MM.1S (cell line): ENCODE results near the gene SULT1A3.
"Not testable (repeated sequence)": the region's sequence is repeated elsewhere in the genome, so short reads cannot be mapped to it uniquely, and the experiment has no call there.

Experiments used
- DNase-seq: peaks from one replicate; pipeline ENCODE4 v3.0.0-alpha.2; 2015
- H2AFZ ChIP-seq: fragments of 300-600 bp; sonication (generic); 2 replicates; pipeline ENCODE4 v1.6.0; 2016; ENCODE audit warnings: antibody characterized with exemption, low read length
- H3F3A ChIP-seq: fragments of 300-600 bp; sonication (generic); 2 replicates; pipeline ENCODE4 v1.6.1; 2016; ENCODE audit warnings: mild to moderate bottlenecking, antibody characterized with exemption, low read length, moderate library complexity, mixed read lengths; ENCODE audit not compliant: insufficient read depth
- H3K27ac ChIP-seq: fragments of 300-600 bp; sonication (generic); 2 replicates; pipeline ENCODE4 v1.5.1; 2016; ENCODE audit warnings: mild to moderate bottlenecking, low read length
- H3K27me3 ChIP-seq: fragments of 300-600 bp; sonication (generic); replicated peaks from 2 replicates; pipeline ENCODE4 v1.6.0; 2016; ENCODE audit warnings: low read length; ENCODE audit not compliant: insufficient read depth
- H3K36me3 ChIP-seq: fragments of 300-600 bp; sonication (generic); replicated peaks from 2 replicates; pipeline ENCODE4 v1.6.1; 2016; ENCODE audit warnings: mild to moderate bottlenecking, low read length, mixed read lengths; ENCODE audit not compliant: insufficient read depth
- H3K4me1 ChIP-seq: fragments of 300-600 bp; sonication (generic); 2 replicates; pipeline ENCODE4 v1.6.1; 2016; ENCODE audit warnings: low read length, mixed read lengths
- H3K4me2 ChIP-seq: fragments of 300-600 bp; sonication (generic); 2 replicates; pipeline ENCODE4 v1.6.0; 2016; ENCODE audit warnings: low read depth, low read length
- H3K4me3 ChIP-seq: fragments of 300-600 bp; sonication (generic); 2 replicates; pipeline ENCODE4 v1.5.1; 2016; ENCODE audit warnings: low read length, mixed read lengths
- H3K79me2 ChIP-seq: fragments of 300-600 bp; sonication (generic); 2 replicates; pipeline ENCODE4 v1.6.1; 2016; ENCODE audit warnings: mixed run types, low read length, mixed read lengths
- H3K9ac ChIP-seq: fragments of 300-600 bp; sonication (generic); 2 replicates; pipeline ENCODE4 v1.6.1; 2016; ENCODE audit warnings: low read length, mixed read lengths
- H3K9me2 ChIP-seq: fragments of 300-600 bp; sonication (generic); replicated peaks from 2 replicates; pipeline ENCODE4 v1.6.1; 2016; ENCODE audit warnings: mild to moderate bottlenecking, low read length, mixed read lengths; ENCODE audit not compliant: insufficient read depth
- H3K9me3 ChIP-seq: fragments of 300-600 bp; sonication (generic); replicated peaks from 2 replicates; pipeline ENCODE4 v1.6.1; 2016; ENCODE audit warnings: mild to moderate bottlenecking, low read length, mixed read lengths; ENCODE audit not compliant: insufficient read depth
- H4K20me1 ChIP-seq: fragments of 300-600 bp; sonication (generic); 2 replicates; pipeline ENCODE4 v1.6.1; 2016; ENCODE audit warnings: mild to moderate bottlenecking, low read length, moderate library complexity, mixed read lengths; ENCODE audit not compliant: insufficient read depth

Gene SULT1A3

DNA sequence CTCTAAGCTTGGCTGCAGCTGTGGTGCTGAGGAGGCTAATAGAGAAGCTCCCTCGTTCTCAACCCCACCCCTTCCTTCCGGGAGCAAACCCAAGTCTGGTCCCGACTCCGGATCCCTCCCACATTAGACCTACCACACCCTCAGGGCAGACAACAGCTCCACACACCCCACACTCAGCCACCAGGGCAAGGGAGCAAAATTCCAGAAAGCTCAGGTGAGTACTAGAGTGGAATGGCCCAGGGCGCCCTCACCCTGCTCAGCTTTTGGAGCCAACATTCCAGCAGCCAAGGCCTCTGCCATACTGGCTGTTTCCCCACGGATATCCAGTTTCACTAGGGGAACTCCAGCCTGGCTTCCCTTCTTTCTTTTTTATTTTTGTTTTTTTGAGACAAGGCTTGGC, 10.0 kb downstream of the SULT1A3 start:
- not testable (repeated sequence) for H3F3A ChIP-seq, H3K4me2 ChIP-seq, H4K20me1 ChIP-seq, H3K9me3 ChIP-seq, DNase-seq, H3K4me1 ChIP-seq, H2AFZ ChIP-seq, H3K4me3 ChIP-seq, H3K27me3 ChIP-seq, H3K9me2 ChIP-seq, H3K36me3 ChIP-seq, H3K9ac ChIP-seq, H3K27ac ChIP-seq, H3K79me2 ChIP-seq

GRCh38 chr16:30211414-30211813, 12.4 kb downstream of the SULT1A3 start:
- H3K36me3 ChIP-seq, DNase-seq, H3K9ac ChIP-seq, H3F3A ChIP-seq, H3K9me3 ChIP-seq, H3K4me3 ChIP-seq, H3K4me1 ChIP-seq, H3K9me2 ChIP-seq, H3K4me2 ChIP-seq, H2AFZ ChIP-seq, H3K27me3 ChIP-seq, H3K79me2 ChIP-seq, H4K20me1 ChIP-seq, H3K27ac ChIP-seq: not testable (repeated sequence)

- not testable (repeated sequence) for H3K36me3 ChIP-seq, H3K4me2 ChIP-seq, H3F3A ChIP-seq, H3K27ac ChIP-seq, H3K27me3 ChIP-seq, H3K79me2 ChIP-seq, H3K9ac ChIP-seq, H4K20me1 ChIP-seq, H3K4me3 ChIP-seq, H2AFZ ChIP-seq, H3K4me1 ChIP-seq, H3K9me3 ChIP-seq, H3K9me2 ChIP-seq, DNase-seq
Measured at GRCh38 chr16:30217082-30217481, 18.0 kb downstream of the SULT1A3 start.

- H3K36me3 ChIP-seq, H3K27ac ChIP-seq, H3K9me2 ChIP-seq, H3K79me2 ChIP-seq, H3K4me1 ChIP-seq, H3K9ac ChIP-seq, H3K4me3 ChIP-seq, DNase-seq, H3K4me2 ChIP-seq, H3K9me3 ChIP-seq, H3K27me3 ChIP-seq, H2AFZ ChIP-seq, H4K20me1 ChIP-seq, H3F3A ChIP-seq: not testable (repeated sequence)
Measured at GRCh38 chr16:30248379-30248778, 49.3 kb downstream of the SULT1A3 start, which contains the start of gene NPIPB13. Gene NPIPB13 (minus strand): TSS chr16:30248479. CDS start chr16:30245573, 2,906 bp downstream.
